GM18951 (cell line): Measurements from ENCODE around the gene MRPL12.

Source experiments
- POLR2A ChIP-seq: IDR thresholded peaks from 4 replicates; pipeline ENCODE4 v1.6.1; 2011; ENCODE audit warnings: mild to moderate bottlenecking; ENCODE audit not compliant: insufficient read length, insufficient read depth; ENCODE audit errors: extremely low read depth
- in situ Hi-C: fragments of 300-500 bp; cut with MboI; formaldehyde crosslinking; loops from one replicate; pipeline ENCODE4 v1.12.0; 2022; ENCODE audit warnings: low sequenced_read_pairs, mixed read lengths, inconsistent platforms; ENCODE audit not compliant: unreplicated experiment

The MRPL12 gene

DNA sequence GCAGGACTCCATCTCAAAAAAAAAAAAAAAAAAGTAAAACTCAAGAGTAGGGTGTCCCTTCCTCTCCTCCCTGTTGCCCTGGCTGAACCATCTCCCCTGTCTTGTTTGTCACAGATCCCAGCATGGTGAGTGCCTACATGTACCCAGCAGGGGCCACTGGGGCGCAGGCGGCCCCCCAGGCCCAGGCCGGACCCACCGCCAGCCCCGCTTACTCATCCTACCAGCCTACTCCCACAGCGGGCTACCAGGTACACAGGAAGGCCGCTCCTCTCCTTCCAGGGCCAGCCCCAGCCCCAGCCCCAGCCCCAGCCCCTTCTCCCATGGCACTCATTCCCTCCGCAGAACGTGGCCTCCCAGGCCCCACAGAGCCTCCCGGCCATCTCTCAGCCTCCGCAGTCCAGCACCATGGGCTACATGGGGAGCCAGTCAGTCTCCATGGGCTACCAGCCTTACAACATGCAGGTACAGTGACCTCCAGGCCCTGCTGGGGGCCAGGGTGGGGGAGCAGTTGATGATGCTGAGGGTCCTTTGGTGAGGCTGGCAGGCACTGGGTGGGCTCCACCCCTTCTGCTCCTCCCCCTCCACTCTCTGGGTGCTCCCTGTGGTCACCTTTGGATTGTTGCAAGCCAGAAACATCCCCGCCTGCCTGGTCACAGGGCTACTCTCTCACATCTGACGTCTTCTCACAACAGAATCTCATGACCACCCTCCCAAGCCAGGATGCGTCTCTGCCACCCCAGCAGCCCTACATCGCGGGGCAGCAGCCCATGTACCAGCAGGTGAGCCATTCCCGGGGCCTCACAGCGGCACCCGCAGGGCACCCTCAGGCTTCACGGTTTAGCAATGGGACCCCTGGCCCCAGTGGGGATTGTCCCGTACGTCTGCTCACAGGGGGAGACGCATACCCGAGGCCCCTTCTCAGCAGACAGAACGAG, 2.5 kb upstream of the MRPL12 start:
- in situ Hi-C loops: no loop called here
- TF ChIP-seq POLR2A: no peak

DNA sequence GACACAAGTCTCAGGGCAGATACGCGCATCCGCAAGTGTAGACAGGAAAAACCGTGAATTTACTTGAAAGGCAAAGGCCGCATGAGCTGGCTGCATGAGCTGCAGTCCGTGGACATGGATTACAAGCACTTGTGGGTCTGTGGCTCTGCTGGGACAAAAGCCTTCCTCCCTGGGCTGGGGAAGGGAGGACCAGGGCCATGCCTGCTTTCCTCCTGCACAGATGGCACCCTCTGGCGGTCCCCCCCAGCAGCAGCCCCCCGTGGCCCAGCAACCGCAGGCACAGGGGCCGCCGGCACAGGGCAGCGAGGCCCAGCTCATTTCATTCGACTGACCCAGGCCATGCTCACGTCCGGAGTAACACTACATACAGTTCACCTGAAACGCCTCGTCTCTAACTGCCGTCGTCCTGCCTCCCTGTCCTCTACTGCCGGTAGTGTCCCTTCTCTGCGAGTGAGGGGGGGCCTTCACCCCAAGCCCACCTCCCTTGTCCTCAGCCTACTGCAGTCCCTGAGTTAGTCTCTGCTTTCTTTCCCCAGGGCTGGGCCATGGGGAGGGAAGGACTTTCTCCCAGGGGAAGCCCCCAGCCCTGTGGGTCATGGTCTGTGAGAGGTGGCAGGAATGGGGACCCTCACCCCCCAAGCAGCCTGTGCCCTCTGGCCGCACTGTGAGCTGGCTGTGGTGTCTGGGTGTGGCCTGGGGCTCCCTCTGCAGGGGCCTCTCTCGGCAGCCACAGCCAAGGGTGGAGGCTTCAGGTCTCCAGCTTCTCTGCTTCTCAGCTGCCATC, 1.7 kb upstream of the MRPL12 start:
- no peak for TF ChIP-seq POLR2A
- in situ Hi-C loops: no loop called here

DNA sequence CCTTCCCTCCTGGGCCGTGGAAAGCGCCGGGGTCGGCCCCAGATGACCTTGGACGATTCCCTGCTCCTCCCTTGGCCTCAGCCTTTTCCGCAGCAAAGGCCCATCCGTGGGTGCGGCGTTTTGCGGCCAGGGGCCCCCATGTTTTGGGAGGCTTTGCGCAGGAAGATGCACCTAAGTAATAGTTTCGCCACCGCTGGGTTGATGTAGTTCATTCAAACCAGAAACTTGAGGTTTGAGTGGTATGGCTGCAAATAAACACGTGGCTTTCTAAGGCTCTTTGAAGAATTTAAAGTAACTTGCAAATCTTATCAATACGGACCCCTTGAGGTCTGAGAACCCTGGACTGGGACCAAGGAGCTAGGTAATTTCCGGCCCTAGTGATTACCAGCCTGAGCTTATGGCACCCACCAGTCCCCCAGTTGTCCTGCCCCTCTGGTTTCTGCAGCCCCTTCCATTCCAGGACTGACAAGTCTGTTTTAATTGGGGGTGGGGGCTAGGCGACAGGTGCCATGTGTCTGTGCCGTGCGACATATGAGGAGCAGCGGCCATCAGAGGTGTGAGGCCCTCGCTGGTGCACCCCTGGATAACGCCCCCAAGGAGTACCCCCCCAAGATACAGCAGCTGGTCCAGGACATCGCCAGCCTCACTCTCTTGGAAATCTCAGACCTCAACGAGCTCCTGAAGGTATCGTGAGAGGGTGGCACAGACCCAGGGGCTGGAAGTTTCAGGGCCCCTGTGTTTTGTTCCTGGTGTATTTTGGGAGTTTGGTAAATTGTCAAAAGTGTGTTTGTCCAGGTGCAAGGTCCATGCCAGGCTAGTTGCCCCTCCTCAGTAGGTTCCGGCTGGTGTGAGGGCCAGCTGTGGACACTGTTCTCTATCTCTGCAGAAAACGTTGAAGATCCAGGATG, 834 bp downstream of the MRPL12 start:
- in situ Hi-C loops: no loop called here

DNA sequence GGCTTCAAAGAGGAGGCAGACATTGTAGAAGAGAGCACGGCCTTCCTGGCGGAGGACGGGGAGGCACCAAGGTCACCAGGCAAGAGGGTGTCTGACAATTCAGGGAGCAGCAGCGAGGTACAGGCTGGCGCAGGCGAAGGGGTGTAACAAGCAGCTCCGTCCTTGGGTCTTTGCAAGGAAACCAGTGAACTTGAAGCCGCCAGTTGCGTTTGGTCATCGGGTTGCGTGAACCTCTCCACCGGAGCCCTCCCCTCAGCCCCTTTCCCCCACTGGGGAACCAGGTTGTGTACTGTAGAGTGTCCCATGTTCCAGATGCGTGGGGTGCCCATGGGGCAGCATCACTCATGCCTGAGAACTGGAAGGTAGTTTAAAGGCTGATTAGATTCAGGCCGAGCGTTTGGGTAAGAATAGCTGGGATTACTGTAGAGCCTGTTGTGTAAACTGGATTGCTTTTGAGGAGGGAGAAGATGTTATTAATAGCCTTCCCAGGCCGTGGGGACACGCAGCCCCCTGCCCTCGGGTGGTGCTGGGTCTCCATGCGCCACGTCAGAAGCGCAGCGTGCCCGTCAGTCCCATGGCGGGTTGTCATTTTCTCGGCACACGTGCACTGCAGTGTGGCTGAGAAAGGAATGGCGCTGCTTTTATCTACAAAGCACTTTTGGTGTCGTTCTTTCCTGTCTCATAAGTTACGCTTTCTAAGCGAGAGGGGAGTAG, 2.5 kb downstream of the MRPL12 start:
- no peak for TF ChIP-seq POLR2A
- in situ Hi-C loops: no loop called here

More for the DNA sequence above, 834 bp downstream of the MRPL12 start:
- no peak for TF ChIP-seq POLR2A

DNA sequence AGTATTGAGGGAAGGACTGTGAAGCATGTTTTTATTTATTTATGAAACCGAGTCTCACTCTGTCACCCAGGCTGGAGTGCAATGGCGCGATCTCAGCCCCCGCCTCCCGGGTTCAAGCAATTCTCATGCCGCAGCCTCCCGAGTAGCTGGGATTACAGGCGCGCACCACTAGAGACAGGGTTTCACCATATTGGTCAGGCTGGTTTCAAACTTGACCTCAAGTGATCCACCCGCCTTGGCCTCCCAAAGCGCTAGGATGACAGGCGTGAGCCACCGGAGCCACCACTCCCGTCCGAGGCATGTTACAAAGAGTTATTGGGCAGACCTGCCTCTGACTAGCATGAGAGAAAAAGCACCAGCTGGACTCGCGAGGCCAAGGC, 3.1 kb downstream of the MRPL12 start:
- no peak for TF ChIP-seq POLR2A
- in situ Hi-C loops: no loop called here

DNA sequence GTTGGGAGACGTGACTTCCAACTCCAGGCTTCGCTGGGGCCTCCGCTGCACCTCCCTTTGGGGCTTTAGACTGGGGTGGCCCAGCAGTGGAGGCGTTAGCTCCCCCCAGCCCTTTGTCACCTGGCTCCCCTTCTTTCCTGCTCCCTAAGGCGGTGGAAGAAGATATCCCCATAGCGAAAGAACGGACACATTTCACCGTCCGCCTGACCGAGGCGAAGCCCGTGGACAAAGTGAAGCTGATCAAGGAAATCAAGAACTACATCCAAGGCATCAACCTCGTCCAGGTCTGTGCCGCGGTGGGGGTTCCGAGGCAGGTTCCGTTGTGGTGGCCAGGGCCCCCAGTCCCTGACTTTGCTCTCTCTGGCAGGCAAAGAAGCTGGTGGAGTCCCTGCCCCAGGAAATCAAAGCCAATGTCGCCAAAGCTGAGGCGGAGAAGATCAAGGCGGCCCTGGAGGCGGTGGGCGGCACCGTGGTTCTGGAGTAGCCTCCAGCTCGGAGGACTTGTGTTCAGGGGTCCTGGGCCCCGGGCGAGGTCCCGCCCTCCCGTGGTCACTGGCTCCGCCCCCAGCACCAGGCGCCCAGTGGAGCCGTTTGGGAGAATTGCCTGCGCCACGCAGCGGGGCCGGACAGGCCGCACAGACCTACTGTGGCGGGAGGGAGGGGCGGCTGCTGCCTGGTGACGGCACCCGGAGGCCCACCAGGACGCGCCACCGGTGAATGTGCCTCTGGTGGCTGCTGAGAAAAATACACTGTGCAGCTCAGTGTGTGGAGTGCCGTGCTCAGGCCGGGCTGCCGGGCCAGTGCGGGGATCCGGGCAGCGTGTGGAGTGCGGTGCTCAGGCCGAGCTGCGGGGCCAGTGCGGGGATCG, 3.8 kb downstream of the MRPL12 start:
- in situ Hi-C loops: no loop called here
- no peak for TF ChIP-seq POLR2A

DNA sequence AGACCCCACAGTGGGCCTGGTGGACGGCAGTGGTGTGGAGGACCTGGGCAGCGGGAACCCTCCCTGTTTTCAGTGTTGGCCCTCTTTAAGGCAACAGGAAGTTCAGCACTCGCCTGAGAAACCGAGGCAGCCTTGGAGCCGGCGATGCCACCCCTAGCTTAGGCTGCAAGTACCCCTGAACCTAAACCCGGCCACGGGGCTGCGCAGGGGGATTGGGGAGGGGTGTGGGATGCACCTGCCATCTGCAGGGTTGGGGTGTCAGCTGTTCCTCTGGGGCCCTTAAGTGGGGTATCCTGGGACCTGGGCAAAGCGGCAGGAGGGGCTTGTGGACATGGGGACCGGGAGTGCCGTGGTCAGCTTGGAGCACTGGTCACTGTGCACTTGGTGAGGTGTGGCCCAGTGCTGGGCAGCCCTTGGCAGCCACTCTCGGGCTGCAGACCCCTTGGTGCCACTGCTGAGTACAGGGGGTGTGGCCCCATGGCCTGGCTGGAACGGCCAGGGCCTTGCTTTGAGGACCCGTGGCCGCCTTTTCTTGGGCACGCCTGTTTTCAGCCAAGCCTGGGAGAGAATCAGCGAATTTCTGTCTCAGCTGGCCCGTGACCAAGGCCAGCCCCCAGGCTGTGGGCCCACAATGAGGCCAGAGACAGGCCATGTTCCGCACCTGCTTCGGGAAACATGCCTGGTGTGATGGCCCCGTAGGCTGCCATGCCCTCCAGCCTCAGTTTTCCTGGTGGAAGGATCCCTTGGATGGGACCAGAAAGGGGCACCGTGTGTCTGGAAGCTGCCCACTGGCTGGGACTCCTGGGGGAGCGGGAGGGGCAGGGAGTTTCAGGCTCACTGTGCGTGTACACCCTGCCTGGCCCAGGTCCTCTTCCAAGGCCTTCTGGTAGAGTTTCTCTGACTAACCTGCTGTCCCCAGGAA, 4.8 kb downstream of the MRPL12 start:
- no peak for TF ChIP-seq POLR2A
- in situ Hi-C loops: no loop called here

DNA sequence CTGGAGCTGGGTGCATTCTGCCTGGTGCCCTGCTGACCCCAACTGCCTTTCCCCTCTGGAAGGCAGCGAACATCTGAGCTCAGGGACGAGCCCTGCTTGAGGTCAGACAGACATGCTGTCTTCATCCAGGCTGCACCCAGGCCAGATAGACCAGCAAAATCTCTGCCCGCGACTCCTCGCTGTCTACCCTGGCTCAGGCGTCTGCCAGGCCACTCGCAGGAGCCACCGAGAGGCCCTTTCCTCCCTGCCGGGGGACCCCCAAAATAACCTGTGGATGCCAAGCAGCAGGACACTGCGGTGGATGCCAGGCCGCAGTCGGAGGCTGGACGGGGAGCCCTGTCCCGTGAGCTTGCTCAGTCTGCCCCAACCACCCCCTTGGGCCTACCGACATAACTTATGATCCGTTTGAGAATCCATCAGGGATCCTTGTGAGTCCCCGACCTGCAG, 5.6 kb downstream of the MRPL12 start:
- in situ Hi-C loops: no loop called here
- TF ChIP-seq POLR2A: no peak

DNA sequence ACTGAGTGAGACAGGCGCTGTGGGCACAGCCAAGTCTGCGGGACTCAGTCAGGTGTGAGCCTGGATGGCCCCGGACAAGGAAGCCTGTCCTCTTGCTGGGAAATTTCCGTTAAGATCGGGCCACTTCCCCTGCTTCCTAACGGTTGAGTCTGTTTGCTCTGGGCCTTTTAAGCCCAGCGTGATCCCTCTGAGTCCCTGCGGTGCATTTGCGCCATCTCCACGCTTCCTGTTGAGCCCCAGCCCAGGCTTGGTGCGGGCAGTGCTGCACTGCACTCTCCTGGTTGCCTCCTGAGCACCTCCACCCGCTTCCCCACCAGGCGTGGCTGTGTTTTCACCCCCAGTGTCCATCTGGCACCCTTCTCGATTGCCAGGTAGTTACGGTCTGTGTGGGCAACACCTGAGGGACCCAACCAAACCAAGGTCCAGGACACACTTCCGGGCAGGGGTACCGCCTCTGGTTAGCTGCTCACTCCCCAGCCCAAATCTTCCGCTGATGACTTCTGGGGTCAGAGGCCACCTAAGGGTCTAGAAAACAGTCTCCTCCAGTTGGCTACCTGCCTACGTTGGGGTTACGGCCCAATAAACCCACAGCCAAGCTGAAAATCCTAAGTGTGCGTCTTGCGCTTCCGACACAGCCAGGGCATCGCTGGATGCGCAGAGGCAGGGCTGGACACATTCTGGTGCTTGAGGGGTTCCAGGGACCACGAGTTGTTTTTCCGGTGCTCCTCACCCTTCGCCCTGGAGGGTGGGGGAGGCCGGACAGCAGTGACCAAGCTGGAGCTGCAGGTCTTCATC, 7.5 kb downstream of the MRPL12 start:
- peak; percentile 3 for TF ChIP-seq POLR2A
- in situ Hi-C loops: no loop called here
